PFSK-1 (cell line): ENCODE data around the gene CABLES1.

ENCODE experiments used
- FOXP2 ChIP-seq: optimal IDR thresholded peaks from 2 replicates; pipeline ENCODE3; 2011; ENCODE audit warnings: borderline replicate concordance, control low read depth, inconsistent platforms; ENCODE audit not compliant: insufficient read depth; ENCODE audit errors: extremely low read length, extremely low read depth
- POLR2AphosphoS5 ChIP-seq: IDR thresholded peaks from 2 replicates; pipeline ENCODE4 v1.6.1; 2012; ENCODE audit warnings: low read depth, mild to moderate bottlenecking, control low read depth, low read length, moderate library complexity
- SIN3A ChIP-seq: IDR thresholded peaks from 2 replicates; pipeline ENCODE4 v1.6.1; 2012; ENCODE audit warnings: mild to moderate bottlenecking, low read length, moderate library complexity, borderline replicate concordance; ENCODE audit not compliant: insufficient read depth
- TAF1 ChIP-seq: IDR thresholded peaks from 2 replicates; pipeline ENCODE4 v1.6.1; 2012; ENCODE audit warnings: low read length, control low read depth, borderline replicate concordance; ENCODE audit not compliant: insufficient read depth
- TF ChIP-seq, protein P1 (sequence below), 2 experiments: IDR thresholded peaks; 2 replicates each; pipeline versions ENCODE4 v1.6.1 to v1.8.0; 2011 to 2012; ENCODE audit warnings: low read depth in 2 of 2, low read length in 2 of 2, control low read depth in 1 of 2, inconsistent platforms in 1 of 2, mild to moderate bottlenecking in 1 of 2, moderate library complexity in 1 of 2; ENCODE audit not compliant: insufficient read depth in 1 of 2

The CABLES1 gene

DNA sequence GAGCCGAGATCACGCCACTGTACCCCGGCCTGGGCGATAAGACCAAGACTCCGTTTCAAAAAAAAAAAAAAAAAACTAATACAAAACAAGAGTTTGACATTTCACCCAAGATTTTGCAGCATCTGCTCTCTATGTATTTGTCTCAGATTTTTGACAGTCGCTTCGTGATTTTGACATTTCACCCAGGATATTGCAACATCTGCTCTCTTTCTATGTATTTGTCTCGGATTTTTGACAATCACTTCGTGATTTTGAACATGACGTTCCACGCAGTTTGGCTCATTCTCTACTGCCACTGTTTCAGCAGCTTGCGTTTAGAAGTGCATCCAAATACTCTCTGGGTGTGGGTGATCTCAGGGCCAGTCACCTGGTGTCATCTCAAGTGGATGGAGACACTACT, 108.5 kb downstream of the CABLES1 start:
- TF ChIP-seq POLR2AphosphoS5 (no peak), TAF1 (no peak), SIN3A (no peak), FOXP2 (no peak)
- TF ChIP-seq, protein P1, sequence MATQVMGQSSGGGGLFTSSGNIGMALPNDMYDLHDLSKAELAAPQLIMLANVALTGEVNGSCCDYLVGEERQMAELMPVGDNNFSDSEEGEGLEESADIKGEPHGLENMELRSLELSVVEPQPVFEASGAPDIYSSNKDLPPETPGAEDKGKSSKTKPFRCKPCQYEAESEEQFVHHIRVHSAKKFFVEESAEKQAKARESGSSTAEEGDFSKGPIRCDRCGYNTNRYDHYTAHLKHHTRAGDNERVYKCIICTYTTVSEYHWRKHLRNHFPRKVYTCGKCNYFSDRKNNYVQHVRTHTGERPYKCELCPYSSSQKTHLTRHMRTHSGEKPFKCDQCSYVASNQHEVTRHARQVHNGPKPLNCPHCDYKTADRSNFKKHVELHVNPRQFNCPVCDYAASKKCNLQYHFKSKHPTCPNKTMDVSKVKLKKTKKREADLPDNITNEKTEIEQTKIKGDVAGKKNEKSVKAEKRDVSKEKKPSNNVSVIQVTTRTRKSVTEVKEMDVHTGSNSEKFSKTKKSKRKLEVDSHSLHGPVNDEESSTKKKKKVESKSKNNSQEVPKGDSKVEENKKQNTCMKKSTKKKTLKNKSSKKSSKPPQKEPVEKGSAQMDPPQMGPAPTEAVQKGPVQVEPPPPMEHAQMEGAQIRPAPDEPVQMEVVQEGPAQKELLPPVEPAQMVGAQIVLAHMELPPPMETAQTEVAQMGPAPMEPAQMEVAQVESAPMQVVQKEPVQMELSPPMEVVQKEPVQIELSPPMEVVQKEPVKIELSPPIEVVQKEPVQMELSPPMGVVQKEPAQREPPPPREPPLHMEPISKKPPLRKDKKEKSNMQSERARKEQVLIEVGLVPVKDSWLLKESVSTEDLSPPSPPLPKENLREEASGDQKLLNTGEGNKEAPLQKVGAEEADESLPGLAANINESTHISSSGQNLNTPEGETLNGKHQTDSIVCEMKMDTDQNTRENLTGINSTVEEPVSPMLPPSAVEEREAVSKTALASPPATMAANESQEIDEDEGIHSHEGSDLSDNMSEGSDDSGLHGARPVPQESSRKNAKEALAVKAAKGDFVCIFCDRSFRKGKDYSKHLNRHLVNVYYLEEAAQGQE (IDR thresholded peaks at IDR 0.05; ENCODE audit: insufficient read depth in 1 of 2, low read depth in 2 of 2, low read length in 2 of 2): no peak

DNA sequence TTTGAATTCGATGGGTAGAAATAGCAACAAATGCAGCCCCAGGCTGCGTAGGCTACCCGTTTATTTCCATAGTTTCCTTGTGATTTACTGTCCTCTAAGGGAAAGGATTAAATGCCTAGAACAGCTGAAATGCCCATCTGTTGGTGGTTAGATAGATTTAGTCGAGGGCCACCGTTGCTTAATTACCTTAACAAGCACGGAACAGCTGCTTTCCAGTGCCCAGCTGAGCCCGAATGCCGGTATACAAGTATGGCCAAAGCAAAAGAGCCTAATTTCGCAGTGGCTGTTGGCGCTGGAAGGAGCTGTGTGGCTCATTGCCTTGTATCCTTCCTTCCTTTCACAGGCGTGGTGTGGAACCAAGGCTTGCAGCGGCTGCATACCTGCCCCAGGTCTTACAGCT, 109.1 kb downstream of the CABLES1 start:
- TF ChIP-seq POLR2AphosphoS5 (no peak), SIN3A (no peak), FOXP2 (no peak), TAF1 (no peak)
- TF ChIP-seq, protein P1 (IDR thresholded peaks at IDR 0.05; ENCODE audit: insufficient read depth in 1 of 2, low read depth in 2 of 2, low read length in 2 of 2): no peak

DNA sequence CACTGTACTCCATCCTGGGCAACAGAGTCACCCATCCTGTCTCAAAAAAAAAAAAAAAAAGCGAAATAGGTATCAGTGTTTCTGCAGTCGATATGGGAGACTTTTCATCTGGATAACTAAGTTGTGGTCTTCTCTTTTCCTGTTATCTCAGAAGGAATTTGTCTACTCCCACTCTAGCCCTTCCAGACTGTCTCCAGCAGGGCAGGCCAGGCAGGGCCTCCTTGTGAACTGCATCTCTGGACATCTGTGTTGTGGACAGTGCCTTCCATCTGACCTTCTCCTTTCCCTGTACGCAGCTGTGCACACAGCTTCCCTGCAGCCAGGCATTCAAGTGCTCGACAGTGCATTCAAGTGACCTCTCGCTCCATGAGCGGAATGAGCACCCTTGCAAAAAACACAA, 110.2 kb downstream of the CABLES1 start:
- no peak for TF ChIP-seq TAF1
- TF ChIP-seq POLR2AphosphoS5: no peak
- TF ChIP-seq SIN3A: no peak
- TF ChIP-seq, protein P1 (IDR thresholded peaks at IDR 0.05; ENCODE audit: insufficient read depth in 1 of 2, low read depth in 2 of 2, low read length in 2 of 2): no peak

DNA sequence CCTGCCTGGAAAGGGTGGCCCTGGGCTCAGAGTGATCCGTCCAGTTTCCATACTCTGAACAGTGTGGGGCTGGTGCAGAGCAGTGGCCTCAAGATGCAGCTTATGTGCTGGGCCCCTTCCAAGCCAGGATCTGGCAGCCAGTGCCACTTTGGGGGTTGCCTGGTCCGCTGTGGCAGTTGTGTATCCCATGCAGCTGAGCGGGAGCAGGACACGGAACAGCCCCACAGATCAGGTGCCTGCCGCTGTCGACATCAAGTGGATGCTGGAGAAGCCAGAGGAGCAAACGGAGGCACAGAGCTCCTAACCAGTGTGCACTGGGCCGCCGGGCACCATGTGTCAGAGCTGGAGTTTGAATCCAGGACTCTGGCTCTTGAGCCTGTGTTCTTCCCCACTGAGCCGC, 112.0 kb downstream of the CABLES1 start:
- TF ChIP-seq FOXP2: no peak

DNA sequence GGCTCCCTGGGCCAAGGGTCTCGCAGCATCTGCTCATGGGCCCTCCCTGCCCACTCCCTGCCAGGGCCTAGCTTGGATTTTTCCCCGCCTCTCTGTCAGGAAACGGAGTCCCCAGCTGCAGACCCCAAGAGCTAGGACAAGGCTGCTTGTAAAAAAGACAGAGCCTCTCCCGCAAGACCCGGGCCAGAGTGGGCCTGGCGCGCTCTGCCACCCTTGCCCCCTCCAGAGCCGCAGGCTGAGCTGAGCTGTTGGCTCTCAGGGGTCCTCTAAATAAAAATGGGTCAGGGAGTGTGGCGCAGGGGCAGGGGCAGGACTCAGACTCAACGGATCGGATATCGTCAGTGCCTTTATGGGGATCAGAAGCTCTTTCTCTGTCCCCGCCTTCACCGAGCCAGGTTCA, 112.6 kb downstream of the CABLES1 start:
- TF ChIP-seq FOXP2 (no peak), POLR2AphosphoS5 (no peak), TAF1 (no peak), SIN3A (no peak)
- TF ChIP-seq, protein P1 (IDR thresholded peaks at IDR 0.05; ENCODE audit: insufficient read depth in 1 of 2, low read depth in 2 of 2, low read length in 2 of 2): no peak
